LNCaP clone FGC (cell line): ENCODE measurements around the gene EIF4A3.
A peak's percentile ranks its signal among the peaks of the same experiment; 100 is the strongest.

ENCODE experiments used
- DNase-seq: peaks from one replicate; pipeline ENCODE4 v3.0.0-alpha.2; 2011; ENCODE audit warnings: low read depth
- H3K4me3 ChIP-seq: 2 replicates; pipeline ENCODE4 v1.5.1; 2011; ENCODE audit warnings: mild to moderate bottlenecking, low read depth, low read length, control low read depth
- TF ChIP-seq, protein P1 (sequence below): IDR thresholded peaks from 2 replicates; pipeline ENCODE4 v1.5.1; 2012; ENCODE audit warnings: mild to moderate bottlenecking; ENCODE audit not compliant: control insufficient read depth, insufficient read depth; ENCODE audit errors: extremely low read depth

EIF4A3 gene

DNA sequence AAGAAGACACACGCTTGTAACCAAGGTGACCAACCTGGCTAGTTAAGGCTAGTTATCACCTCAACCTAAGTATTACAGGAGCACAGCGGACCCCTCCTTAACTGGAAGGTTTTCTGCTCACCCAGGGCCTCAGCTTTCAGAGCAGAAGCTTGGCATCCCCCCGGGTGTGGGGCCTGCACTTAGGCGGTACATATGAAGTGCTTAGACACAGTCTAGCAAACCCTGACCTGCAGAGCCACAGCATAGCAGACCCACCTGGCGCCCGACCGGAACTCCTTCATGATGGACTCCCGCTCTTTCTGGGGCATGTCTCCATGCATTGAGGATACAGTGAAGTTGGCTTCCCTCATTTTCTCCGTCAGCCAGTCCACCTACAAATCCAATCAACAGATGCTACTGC lies 9.8 kb downstream of the EIF4A3 start:
- no peak overlapping the region for H3K4me3 ChIP-seq
- TF ChIP-seq, protein P1, sequence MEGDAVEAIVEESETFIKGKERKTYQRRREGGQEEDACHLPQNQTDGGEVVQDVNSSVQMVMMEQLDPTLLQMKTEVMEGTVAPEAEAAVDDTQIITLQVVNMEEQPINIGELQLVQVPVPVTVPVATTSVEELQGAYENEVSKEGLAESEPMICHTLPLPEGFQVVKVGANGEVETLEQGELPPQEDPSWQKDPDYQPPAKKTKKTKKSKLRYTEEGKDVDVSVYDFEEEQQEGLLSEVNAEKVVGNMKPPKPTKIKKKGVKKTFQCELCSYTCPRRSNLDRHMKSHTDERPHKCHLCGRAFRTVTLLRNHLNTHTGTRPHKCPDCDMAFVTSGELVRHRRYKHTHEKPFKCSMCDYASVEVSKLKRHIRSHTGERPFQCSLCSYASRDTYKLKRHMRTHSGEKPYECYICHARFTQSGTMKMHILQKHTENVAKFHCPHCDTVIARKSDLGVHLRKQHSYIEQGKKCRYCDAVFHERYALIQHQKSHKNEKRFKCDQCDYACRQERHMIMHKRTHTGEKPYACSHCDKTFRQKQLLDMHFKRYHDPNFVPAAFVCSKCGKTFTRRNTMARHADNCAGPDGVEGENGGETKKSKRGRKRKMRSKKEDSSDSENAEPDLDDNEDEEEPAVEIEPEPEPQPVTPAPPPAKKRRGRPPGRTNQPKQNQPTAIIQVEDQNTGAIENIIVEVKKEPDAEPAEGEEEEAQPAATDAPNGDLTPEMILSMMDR: no peak
- no peak for DNase-seq

DNA sequence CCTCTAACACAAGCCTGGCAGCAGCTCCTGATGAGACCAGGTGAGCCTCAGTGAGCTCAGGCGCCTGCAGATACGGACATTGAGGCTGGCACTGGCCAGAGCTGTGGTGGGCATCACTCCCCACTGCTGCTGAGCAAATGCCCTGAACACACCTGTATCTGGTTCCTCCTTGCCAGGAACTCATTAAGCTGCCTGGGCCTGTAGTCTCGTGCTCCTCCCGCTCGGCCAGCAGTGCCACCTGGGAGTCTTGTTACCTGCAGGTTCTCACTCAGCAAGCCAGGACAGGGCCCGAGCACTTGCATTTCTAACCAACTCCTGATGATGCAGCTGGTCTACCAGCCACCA lies 13.3 kb downstream of the EIF4A3 start:
- TF ChIP-seq, protein P1: no peak
- no peak overlapping the region for H3K4me3 ChIP-seq
- no peak for DNase-seq

DNA sequence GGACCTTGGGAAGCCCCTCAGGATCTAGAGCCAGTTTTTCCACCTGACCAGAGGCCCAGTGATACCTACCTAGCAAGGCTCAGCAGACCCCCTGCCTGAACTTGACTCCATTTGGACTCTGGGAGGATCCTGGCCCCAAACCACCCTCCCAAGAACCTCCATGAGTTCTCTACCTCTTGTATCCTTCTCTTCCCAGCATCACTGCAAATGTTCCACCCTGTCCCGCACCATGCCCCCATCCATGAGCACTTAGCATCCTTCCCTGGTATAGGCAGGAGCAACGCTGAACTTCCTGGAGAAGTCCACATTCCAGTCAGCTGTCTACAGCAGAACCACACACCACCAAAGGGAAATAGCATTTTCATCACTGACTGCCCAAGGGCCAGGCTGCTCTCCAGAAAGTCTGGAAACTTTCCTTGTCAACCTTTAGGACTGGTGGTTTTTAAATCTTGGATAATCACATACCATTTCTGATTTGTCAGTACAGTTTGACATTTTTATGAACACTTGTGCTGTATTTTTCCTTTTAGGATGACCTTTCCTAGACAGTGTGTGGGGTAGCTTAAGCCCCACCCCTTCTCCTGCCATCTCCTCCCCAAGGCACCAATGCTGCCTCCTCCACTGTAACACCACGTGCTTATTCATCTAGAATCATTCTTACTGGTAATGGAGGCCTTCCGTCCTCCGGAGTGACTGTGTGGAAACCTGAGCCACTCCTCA lies 13.9 kb downstream of the EIF4A3 start:
- TF ChIP-seq, protein P1: no peak
- no peak for DNase-seq
- no peak overlapping the region for H3K4me3 ChIP-seq

DNA sequence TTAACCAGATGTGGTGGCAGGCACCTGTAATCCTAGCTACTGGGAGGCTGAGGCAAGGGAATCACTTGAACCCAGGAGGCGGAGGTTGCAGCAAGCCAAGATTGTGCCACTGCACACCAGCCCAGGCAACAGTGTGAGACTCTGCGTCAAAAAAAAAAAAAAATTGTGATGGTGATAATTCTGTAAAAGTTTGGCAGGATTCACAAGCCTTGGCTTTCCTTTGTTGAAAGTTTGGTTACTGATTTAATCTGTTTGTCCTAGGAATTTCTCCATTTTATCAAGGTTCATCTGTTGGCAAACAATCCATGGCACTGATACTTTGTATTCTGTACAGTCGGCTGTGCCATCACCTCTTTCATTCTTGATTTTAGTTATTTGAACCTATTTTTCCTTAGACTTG lies 15.9 kb downstream of the EIF4A3 start:
- peak; percentile 82 for DNase-seq
- TF ChIP-seq, protein P1: no peak
- no peak overlapping the region for H3K4me3 ChIP-seq

DNA sequence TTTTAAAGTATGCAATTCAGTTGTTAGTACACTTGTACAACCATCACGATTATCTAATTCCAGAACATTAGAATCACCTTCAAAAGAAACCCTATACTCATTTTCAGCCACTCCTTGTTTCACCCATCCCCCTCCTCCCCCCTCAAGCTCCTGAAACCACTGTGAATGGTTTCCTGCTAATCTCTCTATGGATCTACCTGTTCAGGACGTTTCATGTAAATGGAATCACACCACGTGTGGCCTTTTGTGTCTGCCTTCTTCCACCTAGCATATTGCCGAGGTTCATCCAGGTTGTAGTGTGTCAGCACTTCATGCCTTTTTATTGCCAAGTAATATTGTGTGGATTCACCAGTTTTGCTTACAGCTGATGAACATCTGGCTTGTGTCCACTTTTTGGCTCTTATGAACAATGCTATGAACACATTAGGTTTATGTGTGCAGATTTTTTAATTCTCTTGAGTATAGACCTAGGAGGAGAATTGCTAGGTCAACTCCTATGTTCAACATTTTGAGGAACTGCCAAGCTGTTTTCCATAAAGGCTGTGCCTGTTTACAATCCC lies 17.8 kb downstream of the EIF4A3 start:
- TF ChIP-seq, protein P1: no peak
- H3K4me3 ChIP-seq: no peak overlapping the region
- peak; percentile 26 for DNase-seq

DNA sequence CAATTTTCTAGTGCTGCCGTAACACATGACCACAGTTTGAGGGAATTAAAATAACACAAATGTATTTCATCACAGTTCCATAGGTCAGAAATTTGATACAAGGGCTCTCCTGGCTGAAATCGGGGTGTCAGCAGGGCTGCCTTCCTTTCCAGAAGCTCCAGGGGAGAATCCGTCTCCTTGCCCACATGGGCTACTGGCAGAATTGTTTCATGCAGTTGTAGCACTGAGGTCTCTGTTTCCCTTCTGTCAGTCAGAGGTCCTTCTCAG lies 20.5 kb downstream of the EIF4A3 start:
- TF ChIP-seq, protein P1: no peak
- no peak overlapping the region for H3K4me3 ChIP-seq
- no peak for DNase-seq
